ENCODE data around the gene PLPPR1.

PLPPR1 gene

DNA sequence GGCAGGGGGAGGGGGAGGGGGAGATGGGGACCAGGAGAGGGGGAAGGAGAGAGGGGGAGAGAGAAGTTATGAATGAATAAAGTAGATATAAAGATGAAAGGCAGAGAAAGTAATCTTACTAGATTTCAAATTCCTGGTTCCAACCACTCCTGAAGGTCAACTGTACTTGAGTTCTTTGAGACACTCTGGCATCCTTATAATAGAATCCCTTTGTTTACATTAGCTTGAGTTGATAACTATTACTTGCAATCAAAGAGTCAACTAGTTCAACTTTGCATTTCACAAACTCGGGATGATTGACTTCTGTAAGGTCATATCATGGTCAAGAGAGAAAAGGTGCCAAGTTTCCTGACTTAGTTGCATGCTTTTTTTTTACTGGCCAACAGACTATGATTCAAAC, 314.1 kb downstream of the PLPPR1 start:
- no peak for DNase-seq (ENCODE audit: low spot score in 2 of 2)
- Mint-ChIP-seq H3K4me1 (no peaks in the 10 kb centered on the region), H3K27ac (no peak overlapping the region), H3K4me3 (no peak overlapping the region), H3K9me3 (no peaks in the 10 kb centered on the region), H3K36me3 (no peaks in the 10 kb centered on the region)
- no peak for ATAC-seq

GRCh38 chr9:101350285-101350684, 321.8 kb downstream of the PLPPR1 start:
- Mint-ChIP-seq H3K27ac (no peak overlapping the region), H3K9me3 (no peaks in the 10 kb centered on the region), H3K4me1 (no peaks in the 10 kb centered on the region), H3K36me3 (no peaks in the 10 kb centered on the region), H3K4me3 (no peak overlapping the region)
- ATAC-seq (no peak), DNase-seq (ENCODE audit: low spot score in 2 of 2) (no peak)

GRCh38 chr9:101352892-101353463, 324.5 kb downstream of the PLPPR1 start:
- H3K36me3 Mint-ChIP-seq, result no peaks in the 10 kb centered on the region
- no peaks in the 10 kb centered on the region for H3K9me3 Mint-ChIP-seq
- no peak overlapping the region for H3K27ac Mint-ChIP-seq
- DNase-seq (ENCODE audit: low spot score in 2 of 2) (no peak), ATAC-seq (no peak)
- H3K4me1 Mint-ChIP-seq, result no peaks in the 10 kb centered on the region
- no peak overlapping the region for H3K4me3 Mint-ChIP-seq

GRCh38 chr9:101353683-101354082, 325.2 kb downstream of the PLPPR1 start:
- Mint-ChIP-seq H3K4me1 (no peaks in the 10 kb centered on the region), H3K36me3 (no peaks in the 10 kb centered on the region), H3K4me3 (no peak overlapping the region), H3K27ac (no peak overlapping the region), H3K9me3 (no peaks in the 10 kb centered on the region)
- ATAC-seq (no peak), DNase-seq (ENCODE audit: low spot score in 2 of 2) (no peak)

DNA sequence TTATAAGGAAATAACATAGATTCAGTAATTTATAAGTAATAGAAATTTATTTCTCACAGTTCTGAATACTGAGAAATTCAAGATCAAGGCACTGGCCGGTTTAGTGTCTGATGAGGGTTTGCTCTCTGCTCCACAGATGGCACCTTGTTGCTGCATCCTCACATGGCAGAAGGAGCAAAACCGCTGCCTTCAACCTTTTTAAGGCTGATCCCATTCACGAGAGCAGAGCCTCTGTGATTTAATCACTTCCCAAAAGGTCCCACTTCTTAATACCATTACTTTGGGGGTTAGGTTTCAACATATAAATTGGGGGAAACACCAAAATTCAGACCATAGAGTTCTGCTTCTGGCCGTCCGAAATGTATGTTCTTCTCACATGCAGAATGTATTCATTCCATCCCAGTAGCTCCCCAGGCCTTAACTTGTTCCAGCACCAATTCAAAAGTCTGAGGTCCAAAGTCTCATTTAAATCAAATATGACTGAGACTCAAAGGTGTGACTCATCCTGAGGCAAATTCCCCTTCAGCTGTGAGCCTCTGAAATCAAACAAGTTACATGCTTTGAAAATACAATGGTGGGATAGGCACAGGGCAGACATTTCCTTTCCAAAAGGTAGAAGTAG, 325.7 kb downstream of the PLPPR1 start:
- H3K36me3 Mint-ChIP-seq, result no peaks in the 10 kb centered on the region
- no peaks in the 10 kb centered on the region for H3K9me3 Mint-ChIP-seq
- H3K27ac Mint-ChIP-seq, result no peak overlapping the region
- H3K4me3 Mint-ChIP-seq, result no peak overlapping the region
- no peak for ATAC-seq
- no peak for DNase-seq (ENCODE audit: low spot score in 2 of 2)
- no peaks in the 10 kb centered on the region for H3K4me1 Mint-ChIP-seq

DNA sequence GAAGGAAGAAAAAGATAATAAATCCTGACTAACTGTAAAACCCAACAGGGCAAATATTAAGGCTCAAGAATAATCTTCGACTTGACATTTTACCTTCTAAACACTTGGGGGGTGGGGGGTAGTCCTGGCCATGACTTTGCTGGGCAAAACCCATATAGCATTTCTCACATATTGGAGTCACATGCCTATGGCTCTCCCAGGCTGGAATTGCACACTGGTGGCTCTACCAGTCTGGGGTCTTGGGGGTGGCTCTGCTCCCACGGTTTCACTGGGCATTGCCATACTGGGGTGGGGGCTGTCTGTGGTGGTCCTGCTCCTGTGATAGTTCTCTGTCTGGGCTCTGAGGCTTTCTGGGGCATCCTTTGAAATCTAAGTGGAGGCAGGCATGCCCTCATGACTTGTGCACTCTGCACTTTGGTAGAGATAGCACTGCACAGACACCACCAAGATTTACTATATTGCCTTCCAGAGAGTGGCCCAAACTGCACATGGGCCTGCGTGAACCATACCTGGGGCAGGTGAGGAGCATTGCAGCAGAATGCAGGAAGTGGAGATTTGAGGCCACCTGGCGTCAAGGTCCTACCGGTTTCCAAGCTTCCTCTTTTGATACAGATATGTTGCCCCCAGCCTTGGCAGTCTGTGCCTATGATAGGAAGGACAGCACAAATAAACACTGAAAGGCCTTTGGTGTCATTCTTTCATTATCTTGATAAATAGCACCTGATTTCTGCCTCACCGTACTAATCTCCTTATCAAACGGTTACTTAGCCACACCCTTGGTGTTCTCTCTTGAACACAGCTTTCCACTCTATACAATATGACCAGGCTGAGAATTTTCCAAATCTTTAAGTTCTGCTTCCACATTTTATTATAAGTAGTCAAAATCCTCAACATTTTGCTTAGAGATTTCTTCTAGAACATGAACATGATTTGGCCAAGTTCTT, 326.5 kb downstream of the PLPPR1 start:
- no peaks in the 10 kb centered on the region for H3K36me3 Mint-ChIP-seq
- no peaks in the 10 kb centered on the region for H3K4me1 Mint-ChIP-seq
- ATAC-seq, result no peak
- DNase-seq (ENCODE audit: low spot score in 2 of 2), result no peak
- no peaks in the 10 kb centered on the region for H3K9me3 Mint-ChIP-seq
- no peak overlapping the region for H3K4me3 Mint-ChIP-seq
- H3K27ac Mint-ChIP-seq, result no peak overlapping the region

DNA sequence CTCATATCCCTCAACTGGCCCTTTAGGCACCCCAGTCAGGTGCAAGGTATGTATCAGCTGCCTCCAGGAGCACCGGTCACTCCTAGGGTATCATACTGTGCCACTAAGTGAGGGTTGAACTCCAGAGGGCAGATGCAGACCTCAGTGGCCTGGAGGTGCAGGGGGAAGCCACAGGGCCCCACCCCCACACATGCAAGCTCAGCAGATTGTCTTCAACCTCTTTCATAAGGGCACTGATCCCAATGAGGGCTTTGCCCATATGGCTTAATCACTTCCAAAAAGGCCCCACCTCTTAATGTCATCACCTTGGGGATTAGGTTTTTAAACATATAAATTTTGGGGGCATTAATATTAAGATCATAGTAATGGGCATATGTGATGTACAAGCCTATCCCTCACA, 328.1 kb downstream of the PLPPR1 start:
- DNase-seq (ENCODE audit: low spot score in 2 of 2), result no peak
- Mint-ChIP-seq H3K4me1 (no peaks in the 10 kb centered on the region), H3K36me3 (no peaks in the 10 kb centered on the region), H3K27ac (no peak overlapping the region), H3K4me3 (no peak overlapping the region), H3K9me3 (no peaks in the 10 kb centered on the region)
- no peak for ATAC-seq

DNA sequence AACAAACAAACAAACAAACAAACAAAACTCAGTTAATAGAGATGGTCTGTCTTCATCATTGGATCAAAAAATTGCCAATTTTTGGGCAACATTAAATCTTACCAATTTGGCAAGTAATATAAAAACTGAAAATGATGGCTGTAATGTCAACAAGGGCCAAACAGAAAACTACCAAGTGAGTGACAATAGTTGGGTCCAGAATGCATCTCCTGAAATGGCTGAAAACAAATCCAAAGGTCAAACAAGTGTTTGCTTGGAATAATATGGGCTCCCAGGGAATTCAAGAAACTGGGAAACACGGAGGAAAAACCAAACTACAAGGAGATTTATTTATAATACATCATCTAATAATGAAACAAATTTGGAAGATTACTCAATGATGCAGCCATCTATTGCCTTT, 331.2 kb downstream of the PLPPR1 start:
- Mint-ChIP-seq H3K36me3 (no peaks in the 10 kb centered on the region), H3K4me1 (no peaks in the 10 kb centered on the region), H3K9me3 (no peaks in the 10 kb centered on the region), H3K27ac (no peak overlapping the region), H3K4me3 (no peak overlapping the region)
- DNase-seq (ENCODE audit: low spot score in 2 of 2), result no peak
- ATAC-seq, result no peak

GRCh38 chr9:101360647-101361046, 332.1 kb downstream of the PLPPR1 start:
- H3K36me3 Mint-ChIP-seq, result no peaks in the 10 kb centered on the region
- no peaks in the 10 kb centered on the region for H3K9me3 Mint-ChIP-seq
- no peaks in the 10 kb centered on the region for H3K4me1 Mint-ChIP-seq
- H3K27ac Mint-ChIP-seq, result no peak overlapping the region
- no peak for DNase-seq (ENCODE audit: low spot score in 2 of 2)
- ATAC-seq, result no peak
- H3K4me3 Mint-ChIP-seq, result no peak overlapping the region

DNA sequence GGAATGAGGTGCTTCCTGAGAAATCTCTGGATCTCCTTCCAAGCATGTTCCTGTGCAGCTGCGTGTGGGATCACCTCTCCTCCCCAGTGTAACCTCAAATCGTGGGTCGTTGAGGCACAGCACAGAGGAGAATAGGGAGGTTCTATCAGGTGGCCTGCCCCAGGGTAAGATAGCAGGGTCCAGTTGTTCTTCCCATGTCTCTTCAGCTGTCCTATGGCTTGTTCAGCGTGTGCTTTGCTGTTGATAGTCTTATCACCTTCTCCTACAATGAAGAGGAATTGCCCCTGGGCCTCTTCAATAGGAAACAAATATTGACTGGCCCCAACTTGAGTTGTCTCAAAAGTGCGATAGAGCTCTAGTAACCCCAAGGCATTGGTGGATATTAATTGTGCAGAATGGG, 333.9 kb downstream of the PLPPR1 start:
- Mint-ChIP-seq H3K4me3 (no peak overlapping the region), H3K9me3 (no peaks in the 10 kb centered on the region), H3K4me1 (no peaks in the 10 kb centered on the region), H3K36me3 (no peaks in the 10 kb centered on the region), H3K27ac (no peak overlapping the region)
- DNase-seq (ENCODE audit: low spot score in 2 of 2) (no peak), ATAC-seq (no peak)

DNA sequence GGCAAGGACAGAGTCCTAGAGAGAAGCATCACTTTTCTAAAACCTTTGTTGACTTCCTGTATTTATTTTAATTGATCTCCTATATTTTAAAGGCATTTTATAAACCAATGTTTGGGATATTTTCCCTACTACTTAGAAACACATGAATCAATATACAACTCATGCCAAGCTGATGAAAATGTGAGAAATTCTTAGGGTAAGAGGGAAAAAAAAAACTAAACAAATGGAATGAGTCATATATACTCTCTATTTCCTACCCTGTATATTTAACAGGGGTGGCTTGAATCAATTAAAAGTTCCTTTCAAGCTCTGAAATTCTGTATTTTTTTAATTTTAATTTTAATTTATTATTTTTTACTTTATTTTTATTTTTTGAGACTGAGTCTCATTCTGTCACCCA, 336.7 kb downstream of the PLPPR1 start:
- DNase-seq (ENCODE audit: low spot score in 2 of 2) (no peak), ATAC-seq (no peak)
- H3K36me3 Mint-ChIP-seq, result no peaks in the 10 kb centered on the region
- H3K4me1 Mint-ChIP-seq, result no peaks in the 10 kb centered on the region
- no peak overlapping the region for H3K27ac Mint-ChIP-seq
- H3K4me3 Mint-ChIP-seq, result no peak overlapping the region
- H3K9me3 Mint-ChIP-seq, result no peaks in the 10 kb centered on the region

DNA sequence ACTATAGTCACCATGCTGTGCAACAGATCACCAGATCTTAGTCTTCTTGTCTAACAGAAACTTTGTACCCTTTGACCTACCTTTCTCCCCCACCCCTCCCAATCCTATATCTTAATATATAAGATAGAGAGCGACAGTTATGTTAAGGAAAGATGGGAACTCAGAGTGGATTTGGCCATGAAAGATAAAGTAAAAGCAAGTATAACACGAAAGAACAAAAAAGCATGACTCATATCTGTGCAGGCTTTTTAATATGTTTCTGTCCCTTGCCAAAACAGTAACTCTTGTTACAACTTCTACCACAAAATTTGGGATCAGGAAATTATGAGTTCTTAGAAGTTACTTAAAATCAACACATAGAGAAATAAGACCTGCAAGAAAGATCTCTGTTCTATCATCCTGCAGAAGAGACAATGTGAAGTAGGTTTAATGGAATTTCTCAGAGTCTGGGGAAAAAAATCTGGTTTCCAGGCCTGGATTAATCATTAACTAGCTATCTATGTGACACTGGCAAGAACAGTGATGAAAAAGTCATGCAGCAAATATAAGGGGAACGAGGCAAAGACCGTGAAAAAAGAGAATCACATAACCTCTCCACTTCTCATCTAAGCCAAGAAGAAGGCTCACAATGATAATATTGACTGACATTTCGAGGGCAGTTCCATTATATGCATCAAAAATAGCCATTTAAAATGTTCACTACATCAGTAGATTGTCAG, 337.7 kb downstream of the PLPPR1 start:
- no peaks in the 10 kb centered on the region for H3K36me3 Mint-ChIP-seq
- DNase-seq (ENCODE audit: low spot score in 2 of 2) (no peak), ATAC-seq (no peak)
- no peak overlapping the region for H3K27ac Mint-ChIP-seq
- no peaks in the 10 kb centered on the region for H3K9me3 Mint-ChIP-seq
- no peak overlapping the region for H3K4me3 Mint-ChIP-seq
- H3K4me1 Mint-ChIP-seq, result no peaks in the 10 kb centered on the region

GRCh38 chr9:101367323-101367722, 338.8 kb downstream of the PLPPR1 start:
- H3K4me1 Mint-ChIP-seq, result no peaks in the 10 kb centered on the region
- H3K27ac Mint-ChIP-seq, result no peak overlapping the region
- ATAC-seq (no peak), DNase-seq (ENCODE audit: low spot score in 2 of 2) (no peak)
- no peaks in the 10 kb centered on the region for H3K36me3 Mint-ChIP-seq
- H3K9me3 Mint-ChIP-seq, result no peaks in the 10 kb centered on the region
- H3K4me3 Mint-ChIP-seq, result no peak overlapping the region

DNA sequence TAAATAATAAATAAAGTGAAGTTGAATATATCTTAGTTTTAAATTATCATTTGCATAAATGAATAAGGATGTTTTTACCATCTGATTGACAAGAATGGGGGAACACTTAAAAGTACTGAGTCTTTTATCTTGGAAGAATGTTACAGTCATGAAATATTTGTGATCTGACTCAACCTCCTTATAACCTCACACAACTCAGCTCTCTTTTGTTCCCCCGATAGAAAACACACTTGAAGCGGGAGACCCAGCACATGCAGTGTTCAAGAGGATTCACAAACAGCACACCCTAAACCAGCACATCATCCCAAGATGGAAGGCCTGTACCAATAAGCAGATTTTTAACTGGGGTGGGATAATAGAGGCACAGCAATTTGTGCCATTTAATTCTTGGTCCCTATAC, 340.8 kb downstream of the PLPPR1 start:
- ATAC-seq (no peak), DNase-seq (ENCODE audit: low spot score in 2 of 2) (no peak)
- H3K36me3 Mint-ChIP-seq, result no peaks in the 10 kb centered on the region
- no peak overlapping the region for H3K27ac Mint-ChIP-seq
- no peaks in the 10 kb centered on the region for H3K4me1 Mint-ChIP-seq
- H3K9me3 Mint-ChIP-seq, result no peaks in the 10 kb centered on the region
- H3K4me3 Mint-ChIP-seq, result no peak overlapping the region

DNA sequence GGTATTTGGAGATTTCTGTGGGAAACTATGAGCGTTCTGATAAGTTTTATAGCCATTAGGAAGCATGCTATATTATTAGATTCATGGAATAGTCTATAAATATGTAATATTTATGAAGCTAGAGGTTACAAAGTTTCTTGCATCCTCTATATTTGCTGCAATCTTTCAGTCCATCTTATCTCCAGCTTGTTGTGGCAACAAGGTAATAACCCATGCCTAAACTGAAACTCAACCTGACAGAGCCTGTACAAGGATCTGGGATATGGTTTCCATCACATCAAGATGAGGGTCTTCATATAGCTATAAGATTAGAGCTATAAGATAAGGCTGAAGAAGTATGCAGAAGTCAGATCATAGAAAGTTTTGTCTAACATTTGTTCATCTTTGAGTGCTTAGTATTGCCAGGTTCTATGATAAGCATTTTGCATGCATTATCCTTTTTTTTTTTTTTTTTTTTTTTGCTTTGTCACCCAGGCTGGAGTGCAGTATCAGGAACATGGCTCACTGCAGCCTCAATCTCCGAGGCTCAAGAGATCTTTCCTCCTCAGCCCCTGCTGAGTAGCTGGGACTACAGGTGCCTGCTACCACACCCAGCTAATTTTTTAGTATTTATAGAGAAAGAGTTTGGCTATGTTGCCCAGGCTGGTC, 341.5 kb downstream of the PLPPR1 start:
- Mint-ChIP-seq H3K4me1 (no peaks in the 10 kb centered on the region), H3K9me3 (no peaks in the 10 kb centered on the region), H3K36me3 (no peaks in the 10 kb centered on the region), H3K4me3 (no peak overlapping the region), H3K27ac (no peak overlapping the region)
- ATAC-seq, result no peak
- DNase-seq (ENCODE audit: low spot score in 2 of 2), result no peak
